ENCODE measurements around the gene CDC42BPB.
A peak's percentile ranks its signal among the peaks of the same experiment; 100 is the strongest.
"Not testable (repeated sequence)": the region's sequence is repeated elsewhere in the genome, so short reads cannot be mapped to it uniquely, and the experiment has no call there.

Gene CDC42BPB

GRCh38 chr14:102908766-102909455 lies 148.4 kb downstream of the CDC42BPB start:
- no peak for DNase-seq

- no peak for DNase-seq
Observed at GRCh38 chr14:102907980-102908730, 149.2 kb downstream of the CDC42BPB start.

- DNase-seq: no peak
Observed at GRCh38 chr14:102907303-102907844, 150.0 kb downstream of the CDC42BPB start.

- DNase-seq: no peak
Observed at GRCh38 chr14:102906616-102907302, 150.6 kb downstream of the CDC42BPB start.

GRCh38 chr14:102905116-102906108 lies 151.9 kb downstream of the CDC42BPB start:
- no peak for DNase-seq

GRCh38 chr14:102903889-102904512 lies 153.3 kb downstream of the CDC42BPB start:
- DNase-seq: peak; percentile 21

GRCh38 chr14:102903248-102903888 lies 154.0 kb downstream of the CDC42BPB start:
- no peak for DNase-seq

GRCh38 chr14:102902523-102903247 lies 154.7 kb downstream of the CDC42BPB start:
- DNase-seq: no peak

GRCh38 chr14:102902086-102902485 lies 155.3 kb downstream of the CDC42BPB start:
- DNase-seq: no peak

GRCh38 chr14:102901633-102902032 lies 155.7 kb downstream of the CDC42BPB start:
- no peak for DNase-seq

- no peak for DNase-seq
Observed at GRCh38 chr14:102900631-102901571, 156.4 kb downstream of the CDC42BPB start.

GRCh38 chr14:102899516-102899900 lies 157.8 kb downstream of the CDC42BPB start:
- DNase-seq: no peak

GRCh38 chr14:102898776-102899515 lies 158.4 kb downstream of the CDC42BPB start:
- DNase-seq: no peak

GRCh38 chr14:102898298-102898697 lies 159.1 kb downstream of the CDC42BPB start:
- DNase-seq: no peak

- DNase-seq: no peak
Observed at GRCh38 chr14:102897299-102898027, 159.9 kb downstream of the CDC42BPB start.

GRCh38 chr14:102896735-102897134 lies 160.6 kb downstream of the CDC42BPB start:
- DNase-seq: not testable (repeated sequence)

GRCh38 chr14:102893452-102893851 lies 163.9 kb downstream of the CDC42BPB start:
- DNase-seq: no peak

GRCh38 chr14:102892651-102893050 lies 164.7 kb downstream of the CDC42BPB start:
- no peak for DNase-seq

Data from activated CD4-positive, alpha-beta T cell treated with anti-CD3 and anti-CD28 coated beads, Interleukin-10, Interleukin-2, amounts not matched to agents 100 ng/mL and 50 ng/mL, durations not matched to agents 16 hours and 8 hours (primary cell).